SK-N-MC (cell line): ENCODE results near the gene GOLIM4.

Source experiments
- DNase-seq: peaks from one replicate; pipeline ENCODE4 v3.0.0-alpha.2; 2011; ENCODE audit warnings: low read depth, low spot score
- H3K27ac ChIP-seq: fragments of 200-600 bp; sonication (generic); 2 replicates; pipeline ENCODE4 v1.5.1; 2016; ENCODE audit warnings: mixed run types
- H3K36me3 ChIP-seq: fragments of 200-600 bp; sonication (generic); 2 replicates; pipeline ENCODE4 v1.6.1; 2017; ENCODE audit warnings: antibody characterized with exemption, low read length, mixed read lengths; ENCODE audit not compliant: insufficient read depth
- H3K4me3 ChIP-seq: fragments of 200-600 bp; sonication (generic); 2 replicates; pipeline ENCODE4 v1.5.1; 2016
- H3K9ac ChIP-seq: fragments of 200-600 bp; sonication (generic); 2 replicates; pipeline ENCODE4 v1.8.0; 2017; ENCODE audit warnings: mixed run types, mixed read lengths; ENCODE audit not compliant: insufficient read length
- H3K9me3 ChIP-seq: fragments of 200-600 bp; sonication (generic); 2 replicates; pipeline ENCODE4 v1.6.1; 2017; ENCODE audit warnings: low read depth, mild to moderate bottlenecking, antibody characterized with exemption, low read length, moderate library complexity, mixed read lengths
- EZH2 ChIP-seq: fragments of 200-600 bp; sonication (generic); IDR thresholded peaks from one replicate; pipeline ENCODE4 v1.6.1; 2017; ENCODE audit warnings: antibody characterized with exemption
- FOXP2 ChIP-seq: optimal IDR thresholded peaks from 2 replicates; pipeline ENCODE3; 2011; ENCODE audit warnings: mild to moderate bottlenecking, moderate library complexity; ENCODE audit not compliant: insufficient read depth; ENCODE audit errors: extremely low read length, control extremely low read depth
- POLR2AphosphoS5 ChIP-seq: IDR thresholded peaks from 2 replicates; pipeline ENCODE4 v1.6.1; 2012; ENCODE audit warnings: mild to moderate bottlenecking, low read depth, low read length, borderline replicate concordance

The GOLIM4 gene

GRCh38 chr3:168104361-168104760 is 8.6 kb upstream of the GOLIM4 start:
- H3K9ac ChIP-seq: no peak overlapping the region
- H3K27ac ChIP-seq: no peak overlapping the region
- TF ChIP-seq POLR2AphosphoS5: no peak
- no peak for TF ChIP-seq EZH2
- no peak for TF ChIP-seq FOXP2
- DNase-seq: no peak
- no peaks in the 10 kb centered on the region for H3K9me3 ChIP-seq
- H3K4me3 ChIP-seq: no peak overlapping the region
- H3K36me3 ChIP-seq: no peaks in the 10 kb centered on the region

DNA sequence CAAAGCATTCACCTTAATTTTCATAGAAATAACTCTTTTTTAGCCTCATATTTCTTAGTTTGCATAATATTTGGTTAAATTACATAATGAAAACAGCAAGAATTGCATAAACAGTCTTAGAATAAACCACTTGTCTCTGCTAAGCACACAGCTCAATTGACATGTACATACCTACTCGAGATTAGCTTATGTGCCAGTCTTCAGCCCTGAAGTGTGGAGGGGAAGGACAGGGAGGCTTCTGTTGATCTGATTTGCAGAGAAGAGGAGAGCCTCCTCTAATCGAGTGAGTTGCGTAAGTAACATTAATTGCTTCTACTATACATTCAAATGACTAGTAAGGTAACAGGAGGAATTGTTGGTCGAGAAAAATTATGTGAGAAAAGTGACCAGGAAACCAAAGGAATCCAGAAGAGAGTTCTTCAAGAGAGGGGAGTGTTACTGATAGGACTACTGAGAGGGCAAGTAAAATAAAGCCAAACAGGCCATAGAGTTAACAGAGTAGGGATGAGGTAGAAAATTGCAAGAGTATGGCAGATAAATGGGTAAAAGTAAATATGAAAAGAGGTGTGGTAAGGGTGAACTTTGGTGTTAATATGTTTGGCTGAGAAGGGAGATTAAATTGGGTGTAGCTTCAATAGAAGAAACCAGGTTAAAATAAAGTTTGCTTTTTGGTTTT is 7.1 kb upstream of the GOLIM4 start:
- Histone ChIP-seq H3K4me3 (no peak overlapping the region), H3K27ac (no peak overlapping the region), H3K36me3 (no peaks in the 10 kb centered on the region), H3K9me3 (no peaks in the 10 kb centered on the region), H3K9ac (no peak overlapping the region)
- no peak for DNase-seq
- no peak for TF ChIP-seq EZH2
- TF ChIP-seq POLR2AphosphoS5: no peak

DNA sequence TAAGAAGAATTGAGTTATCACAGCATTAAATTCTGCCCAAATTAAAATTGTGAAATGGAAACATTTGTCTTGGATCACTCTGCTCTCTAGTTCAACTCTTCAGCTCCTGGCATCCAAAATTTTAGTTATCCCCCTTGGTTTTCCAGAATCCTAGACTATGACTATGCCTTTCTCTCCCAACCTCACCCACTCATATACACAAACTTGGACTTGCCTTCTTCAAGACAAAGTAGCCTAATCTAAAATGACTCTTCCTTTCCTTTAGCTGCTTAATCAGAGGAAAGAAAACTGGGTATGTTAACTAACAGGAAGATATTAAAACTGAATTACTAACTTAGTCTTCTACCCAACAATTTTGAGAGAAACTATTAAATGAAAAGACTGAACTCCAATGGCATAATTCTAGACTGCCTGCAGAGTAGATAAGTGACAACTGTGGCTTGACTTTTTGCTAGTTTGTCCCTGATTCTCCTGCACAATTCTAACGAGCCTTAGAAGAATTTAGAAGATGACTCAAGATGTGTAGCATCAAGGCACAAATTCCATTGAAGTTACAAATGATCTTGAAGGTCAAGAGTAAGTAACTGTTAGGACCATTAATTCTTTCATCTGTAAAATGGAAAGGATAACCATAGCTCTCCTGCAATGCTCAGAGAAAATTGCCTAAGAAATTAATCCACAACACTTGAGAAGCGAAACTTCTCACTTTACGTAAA is 5.2 kb upstream of the GOLIM4 start:
- no peaks in the 10 kb centered on the region for H3K9me3 ChIP-seq
- H3K9ac ChIP-seq: no peak overlapping the region
- H3K27ac ChIP-seq: no peak overlapping the region
- DNase-seq: no peak
- H3K36me3 ChIP-seq: no peaks in the 10 kb centered on the region
- TF ChIP-seq FOXP2 (no peak), EZH2 (no peak), POLR2AphosphoS5 (no peak)
- H3K4me3 ChIP-seq: no peak overlapping the region

GRCh38 chr3:168097381-168097780 is 1.7 kb upstream of the GOLIM4 start:
- DNase-seq: no peak
- no peaks in the 10 kb centered on the region for H3K36me3 ChIP-seq
- no peak overlapping the region for H3K9ac ChIP-seq
- no peak for TF ChIP-seq FOXP2
- no peak for TF ChIP-seq EZH2
- TF ChIP-seq POLR2AphosphoS5: no peak
- H3K9me3 ChIP-seq: no peaks in the 10 kb centered on the region
- H3K27ac ChIP-seq: no peak overlapping the region
- no peak overlapping the region for H3K4me3 ChIP-seq

DNA sequence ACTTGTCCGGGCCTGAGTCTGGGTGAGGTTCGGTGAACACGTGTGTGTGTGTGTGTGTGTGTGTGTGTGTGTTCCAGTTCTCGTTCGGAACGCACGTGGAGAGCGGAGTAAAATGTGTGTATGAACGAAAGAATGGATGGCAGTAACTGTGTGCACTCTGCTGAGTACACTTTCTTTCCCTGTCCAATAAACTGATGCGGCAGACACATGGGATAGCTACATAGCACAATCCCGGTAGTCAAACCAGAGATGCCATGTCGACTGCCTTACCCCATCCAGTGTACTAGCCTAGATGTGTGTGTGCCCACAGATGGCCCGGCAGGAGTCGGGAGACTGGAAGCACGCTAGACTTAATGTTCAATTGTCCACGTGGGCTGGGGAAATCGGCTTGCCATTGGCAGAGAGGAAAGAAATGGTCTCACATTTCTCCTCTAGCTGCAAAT is 507 bp upstream of the GOLIM4 start:
- TF ChIP-seq FOXP2 (no peak), POLR2AphosphoS5 (peak; percentile 65)
- no peak for DNase-seq
- Histone ChIP-seq H3K36me3 (no peaks in the 10 kb centered on the region), H3K9ac (no peak overlapping the region), H3K4me3 (peak overlapping the region; percentile 82), H3K9me3 (no peaks in the 10 kb centered on the region), H3K27ac (peak overlapping the region; percentile 33; the same call in 1 of the 2 replicates)

DNA sequence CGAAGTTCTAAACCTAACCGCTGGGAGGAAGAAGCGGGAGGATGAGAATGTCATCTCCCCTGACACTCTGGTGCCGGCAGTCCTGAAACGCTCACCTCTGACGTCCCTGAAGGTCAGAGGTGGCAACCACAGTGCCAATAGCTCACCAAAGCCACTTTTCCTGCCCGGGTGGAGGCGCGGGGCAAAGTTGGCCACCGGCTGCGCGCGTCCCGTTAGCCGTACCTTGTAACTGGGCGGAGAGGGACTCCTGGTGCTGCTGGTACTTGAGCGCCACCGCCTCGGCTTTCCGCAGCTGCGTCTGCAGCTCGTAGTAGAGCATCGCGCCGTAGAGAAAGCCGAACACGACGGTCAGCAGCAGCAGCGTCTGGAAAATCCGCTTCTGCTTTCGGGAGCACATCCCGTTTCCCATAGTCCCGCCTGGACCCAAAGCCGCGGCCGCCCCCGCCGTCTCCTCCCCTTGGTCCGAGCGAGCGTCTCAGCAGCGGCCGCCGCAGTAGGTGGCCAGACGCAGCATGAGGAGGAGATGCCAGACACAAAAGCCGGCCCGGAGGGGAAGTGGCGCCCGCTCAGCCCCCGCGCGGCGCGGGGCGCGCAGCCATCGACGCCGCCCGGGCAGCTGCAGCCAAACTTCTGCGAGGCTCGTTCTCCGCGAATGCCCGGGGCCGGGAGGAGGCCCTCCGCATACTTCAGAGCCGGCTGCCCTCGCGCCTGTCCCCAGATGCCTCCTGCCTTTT is 680 bp downstream of the GOLIM4 start:
- H3K4me3 ChIP-seq: peak overlapping the region; percentile 82
- DNase-seq: no peak

GRCh38 chr3:168094580-168094876 is 1.2 kb downstream of the GOLIM4 start:
- Histone ChIP-seq H3K27ac (no peak overlapping the region), H3K4me3 (peak overlapping the region; percentile 82), H3K9ac (no peak overlapping the region), H3K9me3 (no peaks in the 10 kb centered on the region), H3K36me3 (no peaks in the 10 kb centered on the region)
- DNase-seq: no peak
- TF ChIP-seq POLR2AphosphoS5 (no peak), FOXP2 (no peak), EZH2 (no peak)

More for the DNA sequence above, 680 bp downstream of the GOLIM4 start:
- Histone ChIP-seq H3K36me3 (no peaks in the 10 kb centered on the region), H3K27ac (no peak overlapping the region), H3K9me3 (no peaks in the 10 kb centered on the region), H3K9ac (peak overlapping the region; percentile 50)
- TF ChIP-seq FOXP2 (no peak), POLR2AphosphoS5 (no peak), EZH2 (no peak)

GRCh38 chr3:168093790-168094189 is 1.9 kb downstream of the GOLIM4 start:
- H3K4me3 ChIP-seq: peak overlapping the region; percentile 82
- no peak overlapping the region for H3K27ac ChIP-seq
- H3K9me3 ChIP-seq: no peaks in the 10 kb centered on the region
- TF ChIP-seq POLR2AphosphoS5 (no peak), EZH2 (no peak), FOXP2 (no peak)
- no peak for DNase-seq
- no peaks in the 10 kb centered on the region for H3K36me3 ChIP-seq
- no peak overlapping the region for H3K9ac ChIP-seq

- Histone ChIP-seq H3K36me3 (no peaks in the 10 kb centered on the region), H3K4me3 (peak overlapping the region; percentile 82), H3K9ac (no peak overlapping the region), H3K27ac (no peak overlapping the region), H3K9me3 (no peaks in the 10 kb centered on the region)
- TF ChIP-seq FOXP2 (no peak), EZH2 (no peak), POLR2AphosphoS5 (no peak)
- DNase-seq: no peak
These were observed 2.5 kb downstream of the GOLIM4 start for GRCh38 chr3:168093229-168093628.
